ENCODE results near the gene UCP3.

The UCP3 gene

DNA sequence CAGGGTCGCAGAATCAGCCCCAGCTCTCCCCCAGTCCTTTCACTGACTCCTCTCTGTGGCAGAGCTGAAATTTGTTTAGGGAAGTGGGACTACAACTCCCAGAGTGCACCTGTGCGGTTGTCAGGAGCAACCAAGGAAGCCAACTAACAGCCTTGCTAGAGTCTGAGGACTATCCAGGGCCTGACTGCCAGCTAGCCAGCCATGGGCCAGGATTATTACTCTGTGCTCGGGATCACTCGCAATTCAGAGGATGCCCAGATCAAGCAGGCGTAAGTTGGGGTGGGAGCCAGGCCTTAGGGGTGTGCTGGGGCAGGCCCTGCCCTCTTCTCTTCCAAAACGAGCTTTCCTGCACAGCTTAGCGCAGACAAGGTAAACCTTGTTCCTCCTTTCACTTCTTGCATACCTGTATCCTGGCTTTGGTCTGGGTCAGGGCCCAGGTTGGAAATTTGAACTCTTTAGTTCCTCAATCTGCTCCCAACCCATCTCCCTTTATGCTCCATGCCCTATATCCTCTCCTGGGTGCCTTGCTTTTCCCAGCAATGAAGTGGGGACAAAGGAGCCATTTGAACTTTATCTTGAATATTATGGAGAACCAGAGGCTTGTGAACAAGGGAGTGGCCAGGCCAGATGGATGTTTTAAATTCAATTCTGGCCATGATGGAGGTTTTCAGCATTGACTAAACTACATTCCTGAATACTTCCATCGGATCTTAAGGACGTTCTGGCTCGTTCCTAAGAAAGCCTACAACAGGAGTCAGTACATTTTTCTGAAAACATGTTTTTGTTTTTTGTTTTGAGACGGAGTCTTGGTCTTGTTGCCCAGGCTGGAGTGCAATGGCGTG lies 57.8 kb downstream of the UCP3 start, which contains the start of gene DNAJB13:
Gene DNAJB13 (plus strand): TSS at position 158 of the 842 bp plus-strand sequence. CDS start 44 bp downstream, at position 202.
- DNase-seq, result no peak

Measured in activated T-cell treated with anti-CD3 and anti-CD28 coated beads, Interleukin-2, amount 50 U/mL, for 1 hour (primary cell).